Endothelial cell (in vitro differentiated cells): ENCODE results near the gene KRT6A. TPM values are rescaled to one million over a fixed set of nuclear protein-coding genes. Genes with fewer than 3 reads are reported as not detected.
A peak's percentile ranks its signal among the peaks of the same experiment; 100 is the strongest.

Experiments used
- DNase-seq: peaks from one replicate; pipeline ENCODE4 v3.0.0; 2021; ENCODE audit warnings: low spot score
- H3K27ac Mint-ChIP-seq: one replicate; pipeline ENCODE4 v1.8.0; 2021; ENCODE audit warnings: mixed read lengths, inconsistent platforms; ENCODE audit not compliant: unreplicated experiment
- H3K27me3 Mint-ChIP-seq: one replicate; pipeline ENCODE4 v1.8.0; 2021; ENCODE audit warnings: mild to moderate bottlenecking, moderate library complexity, mixed read lengths, inconsistent platforms; ENCODE audit not compliant: unreplicated experiment
- H3K36me3 Mint-ChIP-seq: one replicate; pipeline ENCODE4 v1.8.0; 2021; ENCODE audit warnings: mild to moderate bottlenecking, low read depth, mixed read lengths, inconsistent platforms; ENCODE audit not compliant: unreplicated experiment
- H3K4me1 Mint-ChIP-seq: one replicate; pipeline ENCODE4 v1.8.0; 2021; ENCODE audit warnings: mild to moderate bottlenecking, mixed read lengths, inconsistent platforms; ENCODE audit not compliant: unreplicated experiment
- H3K4me3 Mint-ChIP-seq: one replicate; pipeline ENCODE4 v1.8.0; 2021; ENCODE audit warnings: mild to moderate bottlenecking, mixed read lengths, inconsistent platforms; ENCODE audit not compliant: unreplicated experiment
- H3K9me3 Mint-ChIP-seq: one replicate; pipeline ENCODE4 v1.8.0; 2021; ENCODE audit warnings: mixed read lengths, inconsistent platforms; ENCODE audit not compliant: unreplicated experiment
- CTCF ChIP-seq: fragments of 200-600 bp; sonication (generic); IDR thresholded peaks from one replicate; pipeline ENCODE4 v1.5.0; 2021; ENCODE audit warnings: antibody characterized with exemption; ENCODE audit not compliant: unreplicated experiment
- total RNA-seq: library from RNA; stranded (reverse); fragmentation: NEBNext Ultra II Directional; extraction: Animal tissue kit (Norgen Biotek cat#: 25700); gene quantifications from one replicate; pipeline ENCODE4 v1.2.1, GENCODE V29; 2021; ENCODE audit not compliant: unreplicated experiment

Gene KRT6A
- total RNA-seq, 1 donor from 2014 or later: not detected

GRCh38 chr12:52522346-52523011 lies 29.4 kb upstream of the KRT6A start:
- no peak overlapping the region for H3K27ac Mint-ChIP-seq
- no peaks in the 10 kb centered on the region for H3K36me3 Mint-ChIP-seq
- H3K27me3 Mint-ChIP-seq: no peaks in the 10 kb centered on the region

GRCh38 chr12:52521568-52522266 lies 28.7 kb upstream of the KRT6A start:
- Mint-ChIP-seq H3K27me3 (no peaks in the 10 kb centered on the region), H3K36me3 (no peaks in the 10 kb centered on the region), H3K4me3 (no peak overlapping the region), H3K4me1 (no peaks in the 10 kb centered on the region), H3K27ac (no peak overlapping the region), H3K9me3 (no peaks in the 10 kb centered on the region)
- TF ChIP-seq CTCF: no peak
- DNase-seq: no peak

More at GRCh38 chr12:52522346-52523011, 29.4 kb upstream of the KRT6A start:
- H3K9me3 Mint-ChIP-seq: no peaks in the 10 kb centered on the region
- H3K4me3 Mint-ChIP-seq: no peak overlapping the region
- no peaks in the 10 kb centered on the region for H3K4me1 Mint-ChIP-seq
- DNase-seq: no peak
- TF ChIP-seq CTCF: no peak

GRCh38 chr12:52521175-52521567 lies 28.1 kb upstream of the KRT6A start:
- no peaks in the 10 kb centered on the region for H3K9me3 Mint-ChIP-seq
- no peaks in the 10 kb centered on the region for H3K27me3 Mint-ChIP-seq
- no peak overlapping the region for H3K4me3 Mint-ChIP-seq
- no peaks in the 10 kb centered on the region for H3K4me1 Mint-ChIP-seq
- no peaks in the 10 kb centered on the region for H3K36me3 Mint-ChIP-seq
- DNase-seq: peak; percentile 1
- no peak for TF ChIP-seq CTCF
- no peak overlapping the region for H3K27ac Mint-ChIP-seq

GRCh38 chr12:52519826-52520662 lies 27.0 kb upstream of the KRT6A start, which contains the start of gene KRT5:
Gene KRT5, minus strand, starts transcription at chr12:52520394. Its CDS starts 98 bp downstream, at chr12:52520296.
- TF ChIP-seq CTCF: no peak
- Mint-ChIP-seq H3K27ac (no peak within 1 kb of the TSS), H3K9me3 (no peaks in the 10 kb centered on the region), H3K4me1 (no peaks in the 10 kb centered on the region), H3K36me3 (no peaks in the 10 kb centered on the region), H3K27me3 (no peaks in the 10 kb centered on the region), H3K4me3 (no peak within 1 kb of the TSS)
- DNase-seq: peak; percentile 1
